HG02623 (cell line): ENCODE data around the gene ANO1.
"Not testable (repeated sequence)": the region's sequence is repeated elsewhere in the genome, so short reads cannot be mapped to it uniquely, and the experiment has no call there.

ENCODE experiments used
- ATAC-seq: cut with Tn5 transposase; IDR thresholded peaks from one replicate; pipeline ENCODE4 v1.9.1; 2021; ENCODE audit warnings: moderate library complexity; ENCODE audit not compliant: unreplicated experiment

Gene ANO1

GRCh38 chr11:70078095-70078780 is at the start of gene ANO1:
Gene ANO1 (plus strand): TSS chr11:70078317. CDS start chr11:70078607, 290 bp downstream.
- no peak for ATAC-seq

GRCh38 chr11:70029115-70029860 is 48.8 kb upstream of the ANO1 start:
- ATAC-seq, result no peak

- no peak for ATAC-seq
Measured at GRCh38 chr11:70029861-70030380, 48.2 kb upstream of the ANO1 start.

GRCh38 chr11:70030412-70030811 is 47.7 kb upstream of the ANO1 start:
- no peak for ATAC-seq

- ATAC-seq, result no peak
Measured at GRCh38 chr11:70031631-70032469, 46.3 kb upstream of the ANO1 start.

- no peak for ATAC-seq
Measured at GRCh38 chr11:70032470-70032795, 45.7 kb upstream of the ANO1 start.

GRCh38 chr11:70032943-70033710 is 45.0 kb upstream of the ANO1 start:
- ATAC-seq, result no peak

GRCh38 chr11:70033711-70034070 is 44.4 kb upstream of the ANO1 start:
- ATAC-seq, result no peak

- no peak for ATAC-seq
Measured at GRCh38 chr11:70034740-70035365, 43.3 kb upstream of the ANO1 start.

GRCh38 chr11:70035665-70036064 is 42.5 kb upstream of the ANO1 start:
- ATAC-seq, result not testable (repeated sequence)

- ATAC-seq, result no peak
Measured at GRCh38 chr11:70036971-70037882, 40.9 kb upstream of the ANO1 start.

GRCh38 chr11:70038034-70038834 is 39.9 kb upstream of the ANO1 start:
- no peak for ATAC-seq

GRCh38 chr11:70040452-70040851 is 37.7 kb upstream of the ANO1 start:
- no peak for ATAC-seq

GRCh38 chr11:70040869-70041501 is 37.1 kb upstream of the ANO1 start:
- no peak for ATAC-seq

- no peak for ATAC-seq
Measured at GRCh38 chr11:70043482-70043881, 34.6 kb upstream of the ANO1 start.

- no peak for ATAC-seq
Measured at GRCh38 chr11:70046089-70046488, 32.0 kb upstream of the ANO1 start.

- ATAC-seq, result no peak
Measured at GRCh38 chr11:70048279-70049024, 29.7 kb upstream of the ANO1 start.
